Measurements from ENCODE around the gene OR14I1.
"Not testable (repeated sequence)": the region's sequence is repeated elsewhere in the genome, so short reads cannot be mapped to it uniquely, and the experiment has no call there.

OR14I1 gene

GRCh38 chr1:248691567-248692155 is 10.9 kb downstream of the OR14I1 start:
- DNase-seq (ENCODE audit: low read depth) = no peak
- no peak for TF ChIP-seq CTCF (IDR thresholded peaks at IDR 0.05; ENCODE audit: low read length, missing control alignments)
- H3K4me3 ChIP-seq (replicated peaks; ENCODE audit: low read depth, low read length) = no peak overlapping the region

GRCh38 chr1:248688527-248689298 is 13.9 kb downstream of the OR14I1 start:
- no peak for DNase-seq (ENCODE audit: low read depth)
- no peak overlapping the region for H3K4me3 ChIP-seq (replicated peaks; ENCODE audit: low read depth, low read length)
- TF ChIP-seq CTCF (IDR thresholded peaks at IDR 0.05; ENCODE audit: low read length, missing control alignments) = no peak

GRCh38 chr1:248686815-248687214 is 15.8 kb downstream of the OR14I1 start:
- TF ChIP-seq CTCF (IDR thresholded peaks at IDR 0.05; ENCODE audit: low read length, missing control alignments) = no peak
- no peak overlapping the region for H3K4me3 ChIP-seq (replicated peaks; ENCODE audit: low read depth, low read length)
- no peak for DNase-seq (ENCODE audit: low read depth)

GRCh38 chr1:248681651-248682050 is 20.9 kb downstream of the OR14I1 start:
- H3K4me3 ChIP-seq (replicated peaks; ENCODE audit: low read depth, low read length) = no peak overlapping the region
- TF ChIP-seq CTCF (IDR thresholded peaks at IDR 0.05; ENCODE audit: low read length, missing control alignments) = no peak
- DNase-seq (ENCODE audit: low read depth) = no peak

- TF ChIP-seq CTCF (IDR thresholded peaks at IDR 0.05; ENCODE audit: low read length, missing control alignments) = no peak
- H3K4me3 ChIP-seq (replicated peaks; ENCODE audit: low read depth, low read length) = no peak overlapping the region
- DNase-seq (ENCODE audit: low read depth) = no peak
Measured at GRCh38 chr1:248670003-248670402, 32.6 kb downstream of the OR14I1 start.

GRCh38 chr1:248663453-248664328 is 38.9 kb downstream of the OR14I1 start:
- not testable (repeated sequence) for H3K4me3 ChIP-seq (replicated peaks; ENCODE audit: low read depth, low read length); DNase-seq (ENCODE audit: low read depth)

- not testable (repeated sequence) for DNase-seq (ENCODE audit: low read depth); H3K4me3 ChIP-seq (replicated peaks; ENCODE audit: low read depth, low read length)
Measured at GRCh38 chr1:248656797-248657196, 45.8 kb downstream of the OR14I1 start.

GRCh38 chr1:248655354-248655753 is 47.2 kb downstream of the OR14I1 start, which contains the start of gene OR2T27:
Gene OR2T27 (minus strand): TSS chr1:248655528. CDS start chr1:248650884, 4,644 bp downstream.
- not testable (repeated sequence) for H3K4me3 ChIP-seq (replicated peaks; ENCODE audit: low read depth, low read length); DNase-seq (ENCODE audit: low read depth)
